HG03039 (cell line): ENCODE results near the gene DOCK1.
"Not testable (repeated sequence)": the region's sequence is repeated elsewhere in the genome, so short reads cannot be mapped to it uniquely, and the experiment has no call there.

ENCODE experiments used
- ATAC-seq: cut with Tn5 transposase; IDR thresholded peaks from one replicate; pipeline ENCODE4 v1.9.1; 2021; ENCODE audit warnings: mild to moderate bottlenecking, moderate library complexity; ENCODE audit not compliant: unreplicated experiment

The DOCK1 gene

GRCh38 chr10:126904818-126905701, at the start of gene DOCK1:
TSS of gene DOCK1 (plus strand) at chr10:126905428. CDS start at chr10:126905518, 90 bp downstream.
- no peak for ATAC-seq

DNA sequence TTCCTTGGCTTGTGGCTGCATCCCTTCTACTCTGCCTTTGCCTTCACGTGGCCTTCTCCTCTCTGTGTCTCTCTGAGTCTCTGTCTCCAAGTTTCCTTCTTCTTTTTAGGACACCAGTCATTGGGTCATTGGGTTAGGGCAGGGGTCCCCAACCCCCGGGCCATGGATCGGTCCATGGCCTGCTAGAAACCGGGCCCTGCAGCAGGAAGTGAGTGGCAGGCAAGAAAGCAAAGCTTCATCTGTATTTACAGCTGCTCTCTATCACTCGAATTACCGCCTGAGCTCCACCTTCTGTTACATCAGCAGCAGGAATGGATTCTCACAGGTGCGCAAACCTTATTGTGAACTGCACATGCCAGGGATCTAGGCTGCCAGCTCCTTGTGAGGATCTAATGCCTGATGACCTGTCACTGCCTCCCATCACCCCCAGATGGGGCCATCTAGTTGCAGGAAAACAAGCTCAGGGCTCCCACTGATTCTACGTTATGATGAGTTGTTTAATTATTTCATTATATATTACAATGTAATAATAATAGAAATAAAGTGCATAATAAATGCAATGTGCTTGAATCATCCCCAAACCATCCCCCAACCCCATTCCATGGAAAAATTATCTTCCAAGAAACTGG, 47.9 kb upstream of the DOCK1 start:
- no peak for ATAC-seq

DNA sequence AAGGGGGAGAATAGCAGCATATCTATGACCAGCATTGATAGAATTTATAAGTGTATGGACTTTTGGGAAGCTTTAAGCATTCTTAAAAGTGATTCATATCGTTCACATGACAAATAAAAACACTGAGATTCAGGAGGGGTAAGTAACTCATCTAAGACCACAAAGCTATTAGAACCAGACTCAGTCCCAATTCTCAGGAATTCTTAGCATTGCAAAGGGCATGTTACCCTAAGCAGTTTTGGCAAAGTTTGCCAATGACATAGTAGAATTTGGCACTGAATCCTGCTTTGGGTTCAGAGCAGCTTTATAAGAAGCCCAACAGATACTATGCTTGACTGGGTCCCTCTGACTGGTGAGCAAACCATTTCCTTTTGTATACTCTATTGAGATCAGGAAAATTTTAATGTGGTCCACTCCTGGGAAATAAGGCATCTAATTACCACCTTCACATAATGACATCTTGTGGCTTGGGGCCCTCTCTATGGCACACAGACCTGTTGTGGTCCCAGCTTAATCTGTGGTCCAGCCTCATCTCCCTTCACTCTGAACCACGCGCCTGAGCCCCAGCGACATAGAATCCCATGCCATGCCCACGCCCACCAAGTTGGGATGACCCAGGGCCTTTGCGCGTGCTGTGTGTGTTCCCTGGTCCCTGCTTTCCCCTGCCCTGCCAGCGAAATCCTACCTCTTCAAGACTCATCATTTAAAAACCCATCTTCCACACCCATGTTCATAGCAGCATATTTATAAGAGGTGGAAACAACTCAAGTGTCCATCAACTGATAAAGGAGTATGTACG, 37.5 kb upstream of the DOCK1 start:
- no peak for ATAC-seq

DNA sequence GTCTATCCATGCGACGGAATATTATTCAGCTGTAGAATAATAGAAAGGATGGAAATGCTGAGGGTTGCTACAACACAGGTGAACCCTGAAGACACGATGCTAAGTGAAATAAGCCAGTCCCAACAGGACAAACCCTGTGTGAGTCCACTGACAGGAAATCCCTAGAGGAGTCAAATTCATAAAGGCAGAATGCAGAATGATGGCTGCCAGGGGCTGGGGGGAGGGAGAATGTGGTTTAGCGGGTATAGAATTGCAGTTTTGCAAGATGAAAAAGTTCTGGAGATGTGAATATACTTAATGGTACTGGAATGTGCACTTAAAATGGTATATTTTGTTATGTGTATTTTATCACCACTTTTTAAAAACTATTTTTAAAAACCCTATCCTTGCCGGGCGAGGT, 36.9 kb upstream of the DOCK1 start:
- ATAC-seq = no peak

GRCh38 chr10:126872135-126872534, 33.1 kb upstream of the DOCK1 start:
- ATAC-seq = no peak

GRCh38 chr10:126872768-126873167, 32.5 kb upstream of the DOCK1 start:
- no peak for ATAC-seq

- ATAC-seq = no peak
Measured at GRCh38 chr10:126876456-126876855, 28.8 kb upstream of the DOCK1 start.

DNA sequence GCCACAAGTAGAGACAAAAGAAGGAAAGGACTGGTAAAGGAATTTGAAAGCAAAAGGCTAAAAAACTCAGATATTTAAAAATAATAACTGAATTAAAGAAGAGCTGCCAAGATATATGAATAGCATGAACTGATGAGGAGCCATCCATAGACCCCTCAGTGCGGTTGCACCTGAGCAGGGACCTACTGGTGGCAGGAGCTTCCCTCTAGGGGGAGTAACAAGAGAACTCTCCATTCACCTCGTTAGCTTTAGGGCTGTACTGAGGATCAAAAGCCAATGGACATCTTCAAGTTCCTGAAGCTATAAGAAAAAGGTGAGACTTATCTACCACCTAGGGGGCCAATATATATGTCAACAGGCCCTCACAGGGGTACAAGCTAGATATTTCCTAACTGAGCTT, 27.8 kb upstream of the DOCK1 start:
- ATAC-seq = no peak

- ATAC-seq = no peak
Measured at GRCh38 chr10:126878594-126878993, 26.6 kb upstream of the DOCK1 start.

DNA sequence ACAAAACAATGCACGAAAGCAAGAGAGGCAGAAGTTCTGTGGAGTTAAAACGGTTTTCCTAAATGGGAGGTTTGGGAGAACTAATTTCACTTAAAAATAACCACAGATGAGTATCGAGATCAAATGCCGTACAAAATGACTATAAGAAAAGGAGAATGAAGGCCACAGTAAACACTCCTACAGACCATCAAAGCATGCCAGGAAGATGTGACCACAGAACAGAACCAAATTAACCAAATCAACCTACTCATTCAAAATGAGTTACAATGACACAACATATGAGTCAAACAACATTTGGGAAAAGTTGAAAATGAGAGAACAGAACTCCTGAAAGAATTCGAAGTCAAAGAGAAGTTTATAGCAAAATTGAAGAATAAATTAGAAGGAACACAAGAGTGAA, 24.3 kb upstream of the DOCK1 start:
- no peak for ATAC-seq

GRCh38 chr10:126882055-126882454, 23.2 kb upstream of the DOCK1 start:
- not testable (repeated sequence) for ATAC-seq

GRCh38 chr10:126888436-126888835, 16.8 kb upstream of the DOCK1 start:
- not testable (repeated sequence) for ATAC-seq

DNA sequence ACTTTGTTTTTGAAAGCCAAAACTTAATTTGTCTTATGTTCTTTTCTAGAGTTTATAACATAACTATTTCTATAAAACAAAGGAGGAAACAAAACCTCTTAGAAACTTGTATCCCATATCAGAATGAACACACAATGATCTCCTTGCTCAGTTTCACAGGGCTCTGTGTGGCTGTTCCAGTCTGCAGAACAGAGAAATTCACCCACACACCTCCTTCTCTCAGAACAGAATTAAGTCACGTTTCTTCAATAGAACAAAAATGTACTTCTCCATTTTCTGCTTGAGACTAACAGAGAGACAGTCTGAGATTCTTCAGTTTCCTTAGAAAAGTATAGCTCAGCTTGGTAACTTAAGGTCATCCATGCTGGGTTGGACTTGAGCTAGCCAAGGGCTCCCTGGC, 15.8 kb upstream of the DOCK1 start:
- no peak for ATAC-seq

- not testable (repeated sequence) for ATAC-seq
Measured at GRCh38 chr10:126890797-126891196, 14.4 kb upstream of the DOCK1 start.

GRCh38 chr10:126892226-126893175, 12.7 kb upstream of the DOCK1 start:
- ATAC-seq = no peak

- no peak for ATAC-seq
Measured at GRCh38 chr10:126893206-126893605, 12.0 kb upstream of the DOCK1 start.

GRCh38 chr10:126893841-126894240, 11.4 kb upstream of the DOCK1 start:
- no peak for ATAC-seq

- no peak for ATAC-seq
Measured at GRCh38 chr10:126895214-126895781, 9.9 kb upstream of the DOCK1 start.

- no peak for ATAC-seq
Measured at GRCh38 chr10:126898460-126898859, 6.8 kb upstream of the DOCK1 start.

DNA sequence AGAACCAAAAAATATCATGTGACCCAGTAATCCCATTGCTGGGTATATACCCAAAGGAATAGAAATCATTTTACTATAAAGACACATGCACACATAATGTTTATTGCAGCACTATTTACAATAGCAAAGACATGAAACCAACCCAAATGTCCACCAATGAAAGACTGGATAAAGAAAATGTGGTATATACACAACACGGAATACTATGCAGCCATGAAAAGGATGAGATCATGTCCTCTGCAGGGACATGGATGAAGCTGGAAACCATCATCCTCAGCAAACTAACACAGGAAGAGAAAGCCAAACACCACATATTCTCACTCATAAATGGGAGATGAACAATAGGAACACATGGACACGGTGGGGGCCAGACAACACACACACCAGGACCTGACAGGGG, 5.7 kb upstream of the DOCK1 start:
- ATAC-seq = not testable (repeated sequence)
